Activated T-helper 1 cell treated with Interleukin-2 at 50 U/mL for 16 hours (primary cell): ENCODE data around the gene DEFB124.
A peak's percentile ranks its signal among the peaks of the same experiment; 100 is the strongest.
"Not testable (repeated sequence)": the region's sequence is repeated elsewhere in the genome, so short reads cannot be mapped to it uniquely, and the experiment has no call there.

Source experiments
- DNase-seq: peaks from one replicate; pipeline ENCODE4 v3.0.0-alpha.2; 2020; ENCODE audit warnings: low read depth

DEFB124 gene, protein sequence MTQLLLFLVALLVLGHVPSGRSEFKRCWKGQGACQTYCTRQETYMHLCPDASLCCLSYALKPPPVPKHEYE

DNA sequence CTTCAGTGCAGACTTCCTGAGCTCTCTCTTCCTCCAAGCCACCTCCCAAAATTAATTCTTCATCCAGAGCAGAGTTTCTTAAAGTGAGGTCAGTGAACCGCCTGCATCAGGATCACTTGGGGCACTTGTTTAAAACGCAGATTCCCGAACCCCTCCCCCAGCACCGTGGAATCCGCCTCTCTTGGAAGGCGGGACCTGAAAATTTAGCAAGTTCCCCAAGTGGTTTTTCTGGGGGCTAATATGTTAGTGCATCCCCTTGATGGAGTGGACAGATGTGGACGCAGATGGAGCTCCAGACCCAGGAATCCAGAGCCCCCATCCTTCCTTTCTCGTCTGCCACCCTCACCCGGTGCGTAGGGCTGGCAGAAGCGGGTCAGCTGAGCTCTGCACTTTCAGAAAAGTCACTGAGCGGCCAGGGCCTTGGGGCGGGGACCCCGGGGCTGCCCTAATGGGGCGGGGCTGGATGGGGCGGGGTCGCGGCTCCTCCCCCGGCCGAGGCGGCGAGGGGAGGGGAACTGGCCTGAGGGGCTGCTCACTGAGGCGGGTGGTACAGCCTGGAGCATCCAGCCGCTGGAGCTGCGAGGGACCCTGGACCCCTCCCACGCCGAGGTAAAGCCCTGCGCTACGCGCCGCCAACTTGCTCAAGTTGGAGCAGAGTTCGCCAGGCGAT is at the start of gene DEFB124, which contains the start of gene REM1:
TSS of gene DEFB124 (minus strand) at position 370 of the 670 bp plus-strand sequence. CDS start 2,114 bp downstream, outside the sequence.
TSS of gene REM1 (plus strand) at position 531 of the 670 bp plus-strand sequence. CDS start 1,158 bp downstream, outside the sequence.
- DNase-seq, result no peak

DNA sequence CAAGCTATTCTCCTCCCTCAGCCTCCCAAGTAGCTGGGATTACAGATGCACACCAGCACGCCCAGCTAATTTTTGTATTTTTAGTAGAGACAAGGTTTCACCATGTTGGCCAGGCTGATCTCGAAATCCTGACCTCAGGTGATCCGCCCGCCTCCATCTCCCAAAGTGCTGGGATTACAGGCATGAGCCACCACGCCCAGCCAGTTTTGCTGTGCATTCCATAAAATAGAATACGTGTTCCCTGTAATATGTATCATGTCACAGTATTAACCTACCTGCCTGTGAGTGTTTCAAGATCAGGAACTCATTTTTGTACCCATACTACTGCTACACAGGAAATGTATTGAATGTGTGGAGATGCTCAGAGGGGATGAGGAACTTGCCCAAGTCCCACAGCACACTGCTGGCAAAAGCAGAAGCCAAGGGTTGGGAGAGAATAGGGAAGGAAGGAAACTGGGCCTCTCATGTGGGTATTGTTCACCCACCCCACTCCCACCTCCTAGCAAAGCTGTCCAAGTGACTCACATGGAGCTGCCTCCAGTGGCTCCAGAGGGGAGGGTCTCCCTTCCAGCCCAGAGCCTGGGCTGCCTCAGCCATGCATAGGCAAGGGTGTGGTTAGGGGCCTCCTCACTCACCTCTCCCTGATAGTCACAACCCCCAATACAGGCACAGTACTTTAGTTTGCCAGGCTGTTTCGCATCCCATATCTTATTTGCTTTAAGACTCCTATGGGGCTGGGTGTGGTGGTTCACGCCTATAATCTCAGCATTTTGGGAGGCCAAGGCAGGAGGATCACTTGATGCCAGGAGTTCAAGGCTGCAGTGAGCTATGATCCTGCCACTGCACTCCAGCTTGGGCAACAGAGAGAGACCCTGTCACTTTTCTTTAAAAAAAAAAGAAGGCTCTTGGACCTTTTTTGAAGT is 48.7 kb upstream of the DEFB124 start:
- no peak for DNase-seq

DNA sequence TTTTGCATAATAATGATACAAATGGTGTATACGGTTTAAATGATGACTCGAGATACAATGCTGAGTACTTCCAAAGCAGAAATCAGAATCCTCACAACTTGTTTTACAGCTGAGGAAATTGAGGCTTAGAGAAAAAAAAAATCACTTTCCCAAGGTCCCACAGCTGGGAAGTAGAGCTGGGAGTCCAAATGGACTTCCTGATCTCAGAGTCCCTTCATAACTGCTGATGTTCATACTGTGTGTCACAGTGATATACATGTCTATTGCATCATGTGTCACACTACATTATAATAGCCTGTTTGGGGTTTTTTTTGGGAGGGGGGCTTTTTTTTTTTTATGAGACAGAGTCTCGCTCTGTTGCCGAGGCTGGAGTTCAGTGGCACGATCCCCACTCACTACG is 47.8 kb upstream of the DEFB124 start:
- no peak for DNase-seq

DNA sequence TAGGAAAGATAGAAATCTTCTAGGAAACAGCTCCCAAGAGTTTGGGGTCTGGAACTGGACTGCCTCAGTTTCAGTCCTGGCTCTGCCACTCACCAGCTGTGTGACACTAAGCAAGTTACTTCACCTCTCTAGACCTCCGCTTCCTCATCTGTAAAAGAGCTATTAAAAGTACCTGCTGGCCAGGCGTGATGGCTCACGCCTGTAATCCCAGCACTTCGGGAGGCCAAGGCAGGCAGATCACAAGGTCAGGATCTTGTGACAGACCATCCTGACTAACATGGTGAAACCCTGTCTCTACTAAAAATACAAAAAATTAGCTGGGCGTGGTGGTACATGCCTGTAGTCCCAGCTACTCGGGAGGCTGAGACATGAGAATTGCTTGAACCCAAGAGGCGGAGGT is 46.3 kb upstream of the DEFB124 start:
- not testable (repeated sequence) for DNase-seq

DNA sequence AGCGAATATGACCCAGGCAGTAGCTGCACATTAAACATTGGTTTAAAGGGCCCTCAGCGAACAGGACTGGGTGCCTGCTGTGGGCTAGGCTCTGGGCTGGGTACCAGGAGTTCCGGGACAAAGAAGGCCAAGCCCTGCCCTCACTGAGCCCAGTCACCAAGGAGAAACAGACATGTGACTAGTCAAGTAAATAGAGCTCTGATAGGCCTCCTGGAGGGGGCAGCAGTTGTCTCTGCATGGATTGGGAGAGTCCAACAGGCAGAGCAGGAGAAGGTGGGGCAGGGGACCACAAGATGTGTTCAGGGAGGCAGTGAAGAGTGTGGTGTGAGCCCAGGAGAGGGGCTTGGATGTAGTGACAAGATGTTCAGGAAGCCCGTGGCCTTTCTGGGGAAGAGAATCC is 42.4 kb upstream of the DEFB124 start:
- DNase-seq, result no peak

DNA sequence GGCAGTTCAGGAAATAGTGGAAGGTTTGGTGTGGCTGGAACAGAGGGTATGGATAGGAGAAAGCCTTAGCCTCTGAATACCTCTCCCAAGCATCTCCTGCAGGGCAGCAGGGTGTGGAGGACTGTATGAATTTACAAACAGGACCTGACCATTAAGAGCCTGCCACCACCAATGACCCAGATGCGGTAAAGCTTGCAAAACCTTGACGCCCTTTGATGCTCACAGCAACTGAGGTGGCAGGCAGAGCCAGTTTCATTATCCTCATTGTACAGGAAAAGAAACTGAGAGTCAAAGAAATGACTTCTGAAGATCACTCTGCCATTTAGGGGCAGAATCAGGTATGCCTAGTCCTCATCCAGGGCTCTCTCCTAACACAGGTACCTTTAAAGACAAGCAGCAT is 41.7 kb upstream of the DEFB124 start:
- no peak for DNase-seq

DNA sequence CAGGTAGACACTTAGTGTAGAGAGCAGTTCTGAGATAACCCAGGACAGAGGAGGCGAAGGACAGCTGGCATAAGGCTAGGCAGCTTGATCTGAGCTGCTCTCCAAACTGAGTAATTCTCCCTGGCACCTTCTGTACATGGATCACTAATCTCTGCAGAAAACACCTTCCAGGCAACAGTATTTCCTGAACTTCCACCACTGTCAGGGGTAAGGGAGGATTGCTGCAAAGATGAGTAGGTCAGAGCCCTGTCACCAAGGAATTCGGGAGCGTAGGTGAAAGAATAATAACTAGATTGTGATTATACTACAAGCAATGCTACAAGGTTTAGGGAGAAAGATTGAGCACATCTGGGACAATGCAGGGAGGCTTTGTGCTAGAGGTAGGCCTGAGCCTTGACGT is 41.2 kb upstream of the DEFB124 start:
- no peak for DNase-seq

DNA sequence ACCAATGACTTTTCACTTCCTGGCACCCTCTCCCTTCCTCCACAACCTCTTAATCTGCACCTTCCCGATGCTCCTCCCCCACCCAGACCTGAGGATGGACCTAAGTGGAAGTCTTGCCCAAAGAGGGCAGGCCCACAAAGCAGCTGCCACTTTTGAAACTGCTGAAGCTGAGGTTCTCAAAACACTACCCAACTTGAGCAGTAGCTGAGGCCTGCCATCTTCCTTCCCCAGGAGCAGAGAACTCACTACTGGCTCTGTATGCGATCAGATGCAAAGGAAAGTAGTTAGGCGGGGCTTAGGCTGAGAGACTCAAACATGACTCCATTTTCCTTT is 40.8 kb upstream of the DEFB124 start:
- no peak for DNase-seq

DNA sequence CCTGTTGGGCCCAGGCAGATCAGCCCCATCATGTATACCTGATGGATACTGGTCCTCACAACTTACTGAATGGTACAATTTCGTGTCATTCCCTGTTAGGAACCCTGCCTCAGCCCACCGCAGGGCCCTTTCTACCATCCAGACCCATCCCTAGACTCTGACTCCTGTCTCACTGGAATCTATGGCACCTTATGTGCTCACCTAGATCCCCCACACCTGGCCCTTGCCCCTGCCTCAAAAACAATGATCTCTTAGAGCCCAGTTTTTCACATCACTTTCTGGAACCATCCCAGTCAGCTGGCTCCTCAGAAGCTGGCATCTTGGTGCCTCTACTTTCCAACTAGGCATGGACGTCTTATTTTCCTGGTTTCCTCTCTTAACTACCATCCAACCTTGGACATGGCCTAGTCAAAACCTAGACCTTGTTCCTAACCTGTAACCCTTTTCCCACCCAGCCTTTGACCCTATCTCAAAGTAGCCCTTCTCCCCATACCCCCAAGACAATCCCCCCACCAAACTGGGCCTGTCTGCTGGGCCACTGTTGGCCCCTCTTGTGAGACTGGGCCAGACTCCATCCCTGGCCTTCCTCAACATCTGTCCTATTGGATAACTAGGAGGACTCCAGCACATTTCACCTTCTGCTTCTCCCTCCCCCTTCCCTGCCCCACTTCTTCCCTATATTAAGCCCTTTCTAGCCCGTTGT is 40.3 kb upstream of the DEFB124 start:
- DNase-seq, result no peak

DNA sequence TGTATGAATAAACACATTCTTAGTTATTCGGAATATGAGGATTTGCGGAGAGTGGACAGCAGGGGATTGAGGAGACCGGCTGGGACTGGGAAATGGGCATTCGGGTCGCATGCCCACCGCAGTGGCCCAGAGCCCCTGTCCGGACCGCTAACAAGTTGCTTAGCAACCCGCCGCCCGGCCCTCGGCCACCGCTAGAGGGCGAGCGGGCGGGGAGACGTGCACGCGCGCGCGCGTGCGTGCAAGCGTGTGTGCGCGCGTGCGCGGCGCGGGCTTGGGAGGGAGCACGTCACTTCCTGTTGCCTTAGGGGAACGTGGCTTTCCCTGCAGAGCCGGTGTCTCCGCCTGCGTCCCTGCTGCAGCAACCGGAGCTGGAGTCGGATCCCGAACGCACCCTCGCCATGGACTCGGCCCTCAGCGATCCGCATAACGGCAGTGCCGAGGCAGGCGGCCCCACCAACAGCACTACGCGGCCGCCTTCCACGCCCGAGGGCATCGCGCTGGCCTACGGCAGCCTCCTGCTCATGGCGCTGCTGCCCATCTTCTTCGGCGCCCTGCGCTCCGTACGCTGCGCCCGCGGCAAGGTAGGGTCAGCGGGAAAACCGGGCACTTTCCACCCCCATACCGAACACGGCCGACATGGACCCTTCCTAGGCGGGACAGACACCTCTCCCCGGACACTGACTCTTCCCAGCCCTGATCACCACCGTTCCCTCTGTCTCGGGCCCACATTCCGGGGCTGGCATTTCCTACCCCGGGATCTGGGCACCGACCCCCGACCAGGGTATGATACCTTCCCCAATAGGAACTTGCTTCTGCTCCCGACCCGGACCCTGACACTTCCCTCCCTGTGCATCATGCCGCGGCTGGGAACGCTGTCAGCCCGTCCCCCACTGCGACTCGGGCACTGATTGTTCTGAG is 39.5 kb upstream of the DEFB124 start, which contains the start of gene HM13:
TSS of gene HM13 (plus strand) at position 289 of the 918 bp plus-strand sequence. CDS start at position 399, 110 bp downstream.
- DNase-seq, result peak; percentile 82

DNA sequence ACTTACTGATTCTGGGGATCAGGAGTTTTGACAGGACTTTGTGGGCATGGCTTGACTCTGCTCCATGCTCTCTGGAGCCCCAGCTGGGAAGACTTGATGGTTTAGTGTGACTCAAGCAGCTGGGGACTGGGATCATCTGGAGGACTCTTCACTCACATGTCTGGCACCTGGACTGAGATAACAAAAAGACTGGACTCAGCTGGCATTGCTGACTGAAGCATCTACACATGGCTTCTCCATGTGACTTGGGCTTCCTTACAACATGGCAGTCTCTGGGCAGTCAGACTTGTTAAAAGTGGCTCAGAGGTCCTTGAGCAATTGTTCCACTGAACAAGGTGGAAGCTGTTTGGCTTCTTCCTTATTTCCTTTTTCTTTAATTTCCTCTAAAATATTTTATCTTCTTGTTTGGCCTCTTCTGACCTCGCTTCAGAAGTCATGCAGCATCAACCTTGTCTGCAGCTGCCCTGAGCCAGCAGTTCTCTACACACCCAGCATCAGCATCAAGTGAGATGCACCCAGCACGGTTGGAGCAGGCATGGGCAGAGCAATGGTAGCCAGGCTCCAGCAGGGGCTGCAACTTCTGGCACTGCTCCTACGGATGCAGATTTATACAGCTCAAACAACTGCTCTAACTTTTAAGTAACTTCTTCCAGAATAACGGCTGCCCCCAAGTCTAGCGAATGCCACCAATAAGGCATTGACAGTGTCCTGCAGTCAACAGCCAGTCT is 33.8 kb upstream of the DEFB124 start:
- no peak for DNase-seq

DNA sequence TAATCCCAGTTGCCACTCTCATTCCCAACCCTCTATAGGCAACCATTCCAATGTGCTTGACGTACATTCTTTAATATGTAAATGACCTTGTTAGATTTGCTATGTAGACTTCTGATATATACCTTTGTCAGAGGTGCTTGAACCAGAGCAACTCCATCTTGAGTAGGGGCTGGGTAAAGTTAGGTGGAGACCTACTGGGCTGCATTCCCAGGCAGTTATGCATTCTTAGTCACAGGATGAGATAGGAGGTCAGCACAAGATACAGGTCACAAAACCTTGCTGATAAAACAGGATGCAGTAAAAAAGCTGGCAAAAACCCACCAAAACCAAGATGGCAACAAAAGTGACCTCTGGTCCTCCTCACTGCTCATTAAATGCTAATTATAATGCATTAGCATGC is 31.0 kb upstream of the DEFB124 start:
- no peak for DNase-seq

DNA sequence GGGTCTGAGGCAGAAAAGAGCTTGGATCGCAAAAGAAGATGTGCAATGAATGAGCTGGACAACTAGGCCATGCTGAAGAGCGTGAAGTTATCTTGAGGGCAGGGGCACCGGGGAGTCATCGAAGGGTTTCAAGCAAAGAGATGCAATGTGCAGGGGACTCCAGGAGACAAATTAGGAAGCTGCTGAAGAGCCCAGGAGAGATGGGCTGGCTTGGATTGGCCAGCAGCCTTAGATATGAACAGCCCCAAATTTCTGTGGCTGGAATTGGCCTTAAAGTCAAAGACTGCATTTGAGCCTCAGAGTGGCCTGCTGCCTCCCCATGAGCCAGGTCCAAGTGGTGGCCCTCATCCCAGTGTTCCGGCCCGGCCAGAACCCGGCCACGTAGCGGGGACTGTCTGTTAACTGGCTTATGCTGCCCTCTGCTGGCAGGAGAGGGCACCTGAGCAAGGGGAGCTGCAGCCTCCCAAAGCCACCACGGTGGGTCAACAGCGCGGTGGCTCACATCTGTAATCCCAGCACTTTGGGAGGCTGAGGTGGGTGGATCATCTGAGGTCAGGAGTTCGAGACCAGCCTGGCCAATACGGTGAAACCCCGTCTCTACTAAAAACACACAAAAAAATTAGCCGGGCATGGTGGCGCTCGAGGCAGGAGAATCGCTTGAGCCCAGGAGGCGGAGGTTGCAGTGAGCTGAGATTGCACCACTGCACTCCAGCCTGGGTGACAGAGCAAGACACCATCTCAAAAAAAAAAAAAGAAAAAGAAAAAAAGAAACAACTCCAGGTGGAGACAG is 28.2 kb upstream of the DEFB124 start:
- peak; percentile 57 for DNase-seq

DNA sequence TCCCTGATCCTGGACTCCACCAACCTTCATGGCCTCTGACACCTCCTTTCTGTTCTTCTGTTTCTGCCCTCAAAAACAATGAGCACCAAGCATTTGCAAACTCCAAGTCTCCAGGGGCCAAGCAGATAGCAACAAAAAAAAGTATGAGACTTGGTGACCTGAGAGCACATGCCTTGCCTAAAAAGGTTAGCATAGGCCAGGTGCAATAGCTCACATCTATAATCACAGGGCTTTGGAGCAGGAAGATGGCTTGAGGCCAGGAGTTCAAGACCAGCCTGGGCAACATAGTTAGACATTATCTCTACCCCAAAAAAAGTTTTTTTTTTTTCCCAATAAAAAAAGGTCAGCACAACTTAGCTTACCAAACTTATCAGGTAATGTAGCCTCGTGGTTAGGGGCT is 25.6 kb upstream of the DEFB124 start:
- no peak for DNase-seq

DNA sequence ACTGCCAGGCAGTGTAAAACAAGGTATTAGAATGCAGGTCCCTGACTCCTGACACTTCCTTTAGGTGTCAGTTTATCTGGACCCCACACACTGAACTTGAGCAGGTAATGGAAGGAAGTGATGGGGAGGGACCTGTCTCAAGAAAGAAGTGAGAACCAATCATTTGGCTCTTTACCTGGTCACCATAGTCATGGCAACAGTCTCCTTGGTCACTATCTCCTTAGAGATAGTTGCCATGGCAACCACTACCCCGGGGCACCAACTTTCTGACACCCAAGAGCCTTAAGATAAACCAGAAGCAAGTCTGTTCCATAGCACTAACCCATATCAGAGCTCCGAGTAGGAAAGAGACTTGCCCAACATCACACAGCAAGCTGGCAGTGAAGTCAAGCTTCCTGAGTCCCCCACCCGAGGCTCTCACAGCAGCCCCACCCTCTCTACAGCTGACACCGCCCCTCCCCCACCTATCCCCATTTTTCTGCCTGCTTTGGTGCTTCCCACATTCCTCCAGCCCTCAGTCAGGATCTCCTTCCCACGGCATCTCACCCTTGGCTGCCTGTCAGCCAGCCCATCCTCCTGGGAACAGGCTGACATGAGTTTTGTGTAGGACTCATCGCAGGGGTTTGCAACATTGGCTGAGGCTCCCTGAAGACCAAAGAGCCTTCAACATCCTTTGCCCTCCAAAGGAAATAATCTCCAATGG is 23.1 kb upstream of the DEFB124 start:
- no peak for DNase-seq

DNA sequence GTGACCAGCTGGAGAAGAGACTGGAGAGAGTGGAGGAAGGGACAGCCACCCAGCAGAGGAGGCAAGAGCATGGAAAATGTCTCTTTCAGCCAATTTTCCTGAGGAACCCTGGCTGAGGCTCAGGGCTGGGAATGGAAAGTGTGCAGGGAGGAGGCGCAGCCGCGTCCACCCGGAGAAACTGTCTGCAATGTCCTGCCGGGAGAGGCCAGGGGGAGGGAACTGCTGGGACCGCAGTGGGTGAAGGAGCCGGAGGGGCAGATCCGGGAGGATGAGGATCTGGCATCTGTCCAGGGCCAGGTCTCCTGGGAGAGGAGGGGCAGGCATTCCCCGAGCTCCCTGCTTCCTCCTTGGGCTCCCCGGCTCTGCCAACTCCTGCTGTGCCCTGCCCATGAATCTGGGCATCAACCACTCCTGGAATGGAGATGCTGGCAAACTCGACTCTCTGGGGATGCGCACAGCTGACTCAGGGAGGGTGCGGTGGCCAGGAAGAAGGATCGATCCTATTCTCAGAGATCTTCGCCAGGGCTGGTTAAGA is 21.9 kb upstream of the DEFB124 start:
- DNase-seq, result no peak

DNA sequence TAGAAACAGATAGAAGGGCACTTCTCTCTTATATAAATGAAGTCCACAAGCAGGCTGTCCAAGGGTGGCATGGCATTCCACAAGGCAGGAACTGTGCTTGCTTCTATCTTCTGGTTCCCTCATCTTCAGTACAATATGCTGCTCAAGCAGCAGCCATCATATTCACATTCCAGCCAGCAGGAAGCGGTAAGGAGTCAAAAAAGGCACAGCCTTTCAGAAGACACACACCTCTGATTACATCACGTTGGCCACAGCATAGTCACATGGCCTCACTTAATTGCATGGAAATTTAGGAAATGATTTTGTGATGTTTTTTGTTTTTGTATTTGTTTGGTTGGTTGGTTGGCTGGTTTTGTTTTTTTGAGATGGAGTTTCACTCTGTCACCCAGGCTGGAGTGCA is 19.2 kb upstream of the DEFB124 start:
- no peak for DNase-seq

DNA sequence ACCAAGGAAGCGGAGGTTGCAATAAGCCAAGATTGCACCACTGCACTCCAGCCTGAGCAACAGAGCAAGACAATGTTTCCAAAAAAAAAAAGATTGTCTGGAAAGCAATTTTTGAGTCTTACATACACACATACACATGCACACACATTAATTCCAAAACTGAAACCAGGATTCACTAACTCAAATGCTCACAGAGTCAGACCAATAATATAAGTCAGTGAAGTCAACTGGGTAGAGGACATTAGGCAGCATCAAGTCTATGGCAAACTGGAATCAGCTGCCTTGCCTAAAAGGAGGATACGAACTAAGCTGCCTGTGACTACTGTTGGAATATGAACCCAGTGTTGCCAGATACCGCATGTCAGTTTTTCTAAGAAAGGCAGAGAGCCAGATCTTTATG is 15.8 kb upstream of the DEFB124 start:
- no peak for DNase-seq

DNA sequence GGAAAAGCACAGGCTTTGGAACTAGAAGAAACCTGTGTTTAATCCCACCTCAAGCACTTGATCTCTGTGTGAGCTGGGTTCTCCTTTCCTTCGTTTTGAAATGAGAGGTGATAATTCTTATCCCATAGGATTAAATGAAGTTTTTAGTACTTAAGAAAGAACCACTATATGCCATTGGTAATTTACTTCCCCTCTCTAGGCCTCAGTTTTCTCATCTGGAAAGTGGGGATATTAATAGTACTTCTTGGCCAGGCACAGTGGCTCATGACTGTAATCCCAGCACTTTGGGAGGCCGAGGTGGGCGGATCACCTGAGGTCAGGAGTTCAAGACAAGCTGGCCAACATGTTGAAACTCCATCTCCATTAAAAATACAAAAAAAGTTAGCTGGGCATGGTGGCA is 14.2 kb upstream of the DEFB124 start:
- DNase-seq, result no peak
